ENCODE measurements around the gene SSPN.

SSPN gene

DNA sequence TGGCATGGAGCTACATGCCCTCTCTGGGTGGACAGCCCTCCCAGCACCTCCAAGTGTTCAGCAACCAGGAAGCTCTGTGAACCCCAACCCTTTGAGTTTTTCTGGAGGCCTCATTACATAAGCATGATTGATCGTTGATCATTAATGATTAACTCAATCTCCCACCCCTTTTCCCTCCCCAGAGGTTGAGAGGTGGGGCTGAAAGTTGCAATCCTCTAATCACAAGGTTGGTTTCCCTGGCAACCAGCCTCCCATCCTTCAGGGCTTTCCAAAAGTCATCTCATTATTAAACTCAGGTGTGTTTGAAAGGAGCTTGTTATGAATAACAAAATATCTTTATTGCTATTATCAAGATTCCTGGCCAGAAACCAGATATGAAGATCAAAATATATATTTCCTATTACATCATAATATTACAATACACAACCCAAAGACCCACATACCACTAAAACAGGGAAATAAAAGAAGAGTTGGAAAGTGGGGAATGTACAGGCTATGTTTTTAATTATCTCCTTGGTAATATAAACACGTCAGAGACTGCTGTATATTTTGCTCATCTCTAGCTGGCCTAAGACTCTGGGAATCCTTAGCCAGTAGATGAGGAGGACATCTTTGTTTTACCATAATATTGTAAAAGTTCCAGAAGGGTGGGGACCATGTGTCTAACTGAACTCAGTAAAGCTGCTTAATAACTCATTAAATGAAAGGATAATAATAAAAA lies 73.6 kb downstream of the SSPN start:
- DNase-seq = no peak

DNA sequence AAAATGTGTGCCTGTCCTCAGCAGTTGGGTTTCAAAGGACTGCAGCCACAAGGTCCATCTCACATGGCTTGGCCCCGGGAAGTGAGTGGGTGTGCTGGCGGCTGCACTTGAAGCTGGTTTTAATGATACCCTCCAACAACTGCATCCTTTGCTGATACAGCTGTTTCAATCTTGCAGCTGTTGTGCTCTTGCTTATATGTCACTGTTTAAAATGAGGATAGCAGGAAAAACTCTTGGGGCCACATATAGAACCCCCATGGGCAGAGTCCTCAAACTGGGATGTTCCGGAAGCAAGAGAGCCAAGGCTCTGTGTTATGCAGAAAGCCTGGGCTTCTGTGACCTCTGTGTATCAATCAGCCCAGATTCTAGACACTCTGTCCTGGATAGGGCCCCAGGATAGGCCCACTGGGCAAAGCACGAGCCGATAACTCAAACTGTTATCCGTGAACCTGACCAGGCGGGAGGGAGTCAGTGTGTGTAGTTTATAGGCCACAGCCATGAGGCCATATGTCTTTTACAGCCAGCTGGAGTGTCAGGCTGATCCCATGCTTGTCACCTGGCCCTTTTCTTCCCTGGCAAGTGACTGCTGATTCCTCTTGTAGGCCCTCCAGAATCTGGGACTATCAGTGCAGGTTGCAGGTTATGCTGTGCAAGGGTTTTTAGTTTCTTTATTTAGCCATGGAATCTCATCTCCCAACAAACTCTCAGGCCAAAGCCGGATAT lies 74.3 kb downstream of the SSPN start:
- no peak for DNase-seq

GRCh38 chr12:26271024-26271423 lies 75.7 kb downstream of the SSPN start:
- DNase-seq = no peak

DNA sequence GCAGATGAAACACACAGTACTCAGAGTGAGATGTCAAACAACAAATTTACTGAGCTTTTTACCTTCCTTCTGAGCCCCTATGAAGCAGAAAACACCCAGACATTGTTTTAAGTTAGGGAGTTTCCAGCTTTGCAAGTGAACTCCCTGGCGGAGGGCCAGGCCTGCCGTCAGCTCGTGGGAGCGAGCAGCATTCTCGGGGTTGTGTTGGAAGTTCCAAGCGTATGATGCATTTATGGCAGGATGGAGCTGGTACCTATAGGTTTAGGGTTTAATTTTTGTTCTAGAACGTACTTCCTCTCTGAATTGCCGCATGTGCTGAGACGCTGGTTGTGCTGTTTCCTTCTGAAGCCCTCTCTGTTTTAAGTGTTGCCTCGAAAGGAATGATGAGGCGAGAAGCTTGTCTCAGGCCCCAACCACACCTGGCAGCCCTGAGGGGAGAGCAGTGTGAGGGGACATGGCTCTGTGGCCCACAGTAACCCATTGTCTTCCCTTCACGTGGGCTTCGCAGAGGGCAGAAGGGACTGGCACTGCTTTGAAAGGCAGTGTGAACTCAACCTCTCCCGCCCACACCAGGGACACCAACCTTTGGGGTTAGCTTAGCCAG lies 76.6 kb downstream of the SSPN start:
- no peak for DNase-seq

DNA sequence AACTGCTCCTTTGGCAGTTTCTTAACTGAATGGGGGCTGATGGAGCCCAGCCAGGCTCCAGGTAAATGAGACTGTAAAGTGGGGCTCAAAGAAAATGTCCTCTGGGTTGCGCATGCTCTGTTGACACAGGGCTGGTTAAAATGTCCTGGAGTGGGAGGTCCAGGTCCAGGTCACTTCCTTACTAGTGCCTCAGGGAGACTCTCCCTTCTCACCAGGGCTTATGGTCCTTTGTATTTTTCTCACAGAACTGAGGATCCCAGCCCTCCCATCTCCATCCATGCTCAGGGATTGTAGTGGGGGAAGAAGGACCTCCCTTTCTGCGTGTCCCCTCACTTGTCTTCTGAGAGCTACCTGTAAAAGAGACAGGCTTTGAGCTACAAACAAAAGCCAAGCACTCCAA lies 77.5 kb downstream of the SSPN start:
- DNase-seq = no peak

GRCh38 chr12:26273811-26274210 lies 78.4 kb downstream of the SSPN start:
- no peak for DNase-seq

- DNase-seq = peak; percentile 74
Measured at GRCh38 chr12:26274441-26275312, 79.3 kb downstream of the SSPN start.

DNA sequence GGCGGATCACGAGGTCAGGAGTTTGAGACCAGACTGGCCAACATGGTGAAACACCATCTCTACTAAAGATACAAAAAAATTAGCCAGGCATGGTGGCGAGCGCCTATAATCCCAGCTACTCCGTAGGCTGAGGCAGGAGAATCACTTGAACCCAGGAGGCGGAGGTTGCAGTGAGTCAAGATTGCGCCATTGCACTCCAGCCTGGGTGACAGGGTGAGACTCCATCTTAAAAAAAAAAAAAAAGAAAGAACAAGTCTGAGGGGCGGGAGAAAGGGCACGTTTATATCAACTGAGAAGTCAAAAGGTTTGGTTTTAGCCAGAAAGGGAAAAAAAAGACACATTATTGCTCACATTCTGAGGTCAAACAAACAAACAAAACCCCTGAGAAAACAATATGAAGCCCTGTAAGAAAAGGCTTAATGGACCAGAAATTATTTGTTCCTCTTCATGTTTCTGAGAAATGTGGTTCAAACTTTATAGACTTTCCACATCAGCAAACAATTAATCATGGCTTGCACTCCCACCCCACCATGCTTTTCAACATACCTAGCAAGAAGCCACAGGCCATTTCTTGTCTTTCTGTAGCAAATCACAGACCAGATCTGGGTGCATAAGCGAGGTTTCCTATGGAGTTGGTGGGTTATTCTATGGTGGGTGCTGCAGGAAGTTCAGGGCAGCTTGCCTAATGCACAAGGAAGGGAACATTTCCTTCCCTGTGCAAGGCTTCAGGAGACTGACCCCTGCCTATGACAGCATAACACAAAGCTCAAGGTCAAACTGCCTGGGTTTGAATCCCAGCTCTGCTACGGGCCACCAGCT lies 80.1 kb downstream of the SSPN start:
- no peak for DNase-seq

GRCh38 chr12:26276709-26277108 lies 81.3 kb downstream of the SSPN start:
- no peak for DNase-seq

GRCh38 chr12:26277506-26278246 lies 82.3 kb downstream of the SSPN start:
- no peak for DNase-seq

- DNase-seq = no peak
Measured at GRCh38 chr12:26278266-26278665, 82.9 kb downstream of the SSPN start.

DNA sequence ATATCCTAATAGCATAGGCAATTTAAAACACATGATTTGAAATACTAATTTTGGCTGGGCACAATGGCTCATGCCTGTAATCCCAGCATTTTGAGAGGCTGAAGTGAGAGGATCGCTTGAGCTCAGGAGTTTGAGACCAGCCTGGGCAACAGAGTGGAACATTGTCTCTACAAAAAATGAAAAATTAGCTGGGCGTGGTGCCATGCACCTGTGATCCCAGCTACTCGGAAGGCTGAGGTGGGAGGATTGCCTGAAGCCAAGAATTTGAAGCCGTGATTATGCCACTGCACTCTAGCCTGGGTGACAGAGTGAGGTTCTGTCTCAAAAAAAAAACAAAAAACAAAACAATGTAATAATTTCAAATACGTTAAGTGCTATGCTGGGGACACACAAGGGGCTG lies 83.3 kb downstream of the SSPN start:
- no peak for DNase-seq

DNA sequence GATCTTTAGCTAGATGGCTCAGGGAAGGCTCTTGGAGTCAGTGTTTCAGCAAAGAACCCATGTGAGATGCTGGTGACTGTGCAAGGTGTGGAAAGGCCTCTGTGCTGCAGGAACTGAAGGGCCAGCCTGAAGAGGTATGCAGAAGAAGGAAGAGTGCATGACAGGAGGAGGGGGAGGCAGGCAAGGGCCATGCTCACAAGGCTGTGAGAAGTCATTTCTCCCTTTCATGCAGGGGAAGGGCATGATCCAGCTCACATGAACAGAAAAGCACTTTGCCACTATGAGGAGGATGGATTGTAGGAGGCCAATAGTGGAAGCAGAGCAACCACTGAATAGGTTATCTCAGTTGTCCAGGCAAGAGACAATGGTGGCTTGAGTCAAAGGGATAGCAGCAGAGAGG lies 83.7 kb downstream of the SSPN start:
- no peak for DNase-seq

DNA sequence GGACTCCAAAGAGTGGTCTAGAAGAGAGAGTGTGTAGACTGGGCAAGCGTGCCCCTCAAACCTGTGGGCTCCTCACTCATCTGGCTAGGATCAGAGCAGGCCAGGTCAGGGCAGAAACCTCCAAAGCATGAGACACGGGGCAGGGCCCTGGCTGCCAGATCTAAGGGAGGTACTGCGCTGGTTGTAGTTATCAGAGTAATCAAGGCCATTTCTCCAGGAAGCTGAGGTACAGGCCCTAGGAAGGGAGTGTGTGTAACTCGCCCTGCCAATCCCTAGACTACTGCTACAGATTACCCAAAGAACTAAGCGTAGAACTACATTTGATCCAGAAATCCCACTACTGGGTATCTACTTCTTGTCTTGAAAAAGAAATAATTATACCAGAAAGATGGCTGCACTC lies 84.5 kb downstream of the SSPN start:
- DNase-seq = no peak

GRCh38 chr12:26280869-26281268 lies 85.5 kb downstream of the SSPN start:
- DNase-seq = no peak

DNA sequence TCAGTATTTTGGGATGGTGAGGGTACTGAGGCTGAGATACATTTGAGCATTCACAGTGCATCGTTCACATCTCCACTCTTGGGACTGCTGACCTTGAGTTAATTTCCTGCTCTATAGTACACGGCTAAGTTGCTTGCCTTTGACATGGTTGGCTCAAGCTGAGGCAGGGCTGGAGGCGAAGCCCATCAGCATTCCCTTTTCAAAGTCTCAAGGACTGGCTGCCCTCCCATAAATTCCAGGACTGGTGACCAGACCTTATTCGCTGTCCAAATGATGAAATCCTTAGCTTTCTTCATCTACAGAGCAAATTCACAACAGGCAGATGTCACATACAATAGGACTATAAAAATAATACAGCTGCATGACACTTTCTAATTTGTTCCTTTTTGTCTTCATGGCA lies 85.9 kb downstream of the SSPN start:
- no peak for DNase-seq

GRCh38 chr12:26282339-26282940 lies 87.1 kb downstream of the SSPN start:
- no peak for DNase-seq

DNA sequence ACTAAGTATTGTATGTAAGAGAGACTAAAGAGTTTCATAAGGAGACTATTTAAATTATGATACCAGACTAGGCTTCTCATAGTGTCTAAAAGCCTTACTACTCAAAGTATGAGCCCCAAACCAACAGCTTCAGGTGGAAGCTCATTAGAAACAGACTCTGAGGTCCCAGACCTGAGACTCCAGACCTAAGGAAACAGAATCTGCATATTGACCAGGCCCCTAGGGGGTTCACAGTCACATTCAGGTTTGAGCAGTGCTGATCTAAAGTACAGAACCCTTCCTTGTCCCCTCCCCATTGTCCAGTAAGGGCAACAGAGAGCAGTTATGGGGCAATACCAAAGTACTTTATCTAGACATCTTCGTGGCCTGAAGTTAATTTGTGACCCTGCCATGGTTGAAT lies 87.7 kb downstream of the SSPN start:
- no peak for DNase-seq

- no peak for DNase-seq
Measured at GRCh38 chr12:26283617-26284016, 88.2 kb downstream of the SSPN start.

GRCh38 chr12:26285401-26285800 lies 90.0 kb downstream of the SSPN start:
- no peak for DNase-seq

DNA sequence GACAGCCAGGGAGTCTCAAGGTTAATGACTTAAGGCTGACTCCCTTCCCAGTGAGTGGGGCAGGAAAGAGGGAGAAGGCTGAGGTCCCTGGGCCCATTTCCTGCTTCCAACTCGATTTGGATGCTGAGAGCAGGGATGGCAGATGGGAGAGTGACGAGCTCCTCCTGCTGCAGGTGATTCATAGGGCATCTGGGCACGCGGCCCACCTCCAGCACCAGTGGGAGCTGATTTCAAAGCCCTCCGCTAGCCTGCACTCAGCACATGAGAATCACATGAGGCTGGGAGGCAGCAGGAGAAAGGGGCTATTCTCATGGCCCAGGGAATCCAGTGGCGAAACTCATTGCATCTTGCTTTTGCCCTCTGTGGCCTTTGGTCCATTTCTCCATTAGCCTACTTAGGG lies 90.8 kb downstream of the SSPN start:
- DNase-seq = no peak
